OCI-M2 (cell line): ENCODE data around the gene PHETA2.
"Not testable (repeated sequence)": the region's sequence is repeated elsewhere in the genome, so short reads cannot be mapped to it uniquely, and the experiment has no call there.

ENCODE experiments used
- DNase-seq: peaks from one replicate; lab custom pipeline; 2025; ENCODE audit not compliant: unreplicated experiment; lab: John Stamatoyannopoulos, UW

PHETA2 gene

GRCh38 chr22:42101199-42101598 lies 27.2 kb downstream of the PHETA2 start:
- DNase-seq: no peak

GRCh38 chr22:42104332-42104860 lies 30.3 kb downstream of the PHETA2 start:
- not testable (repeated sequence) for DNase-seq

- no peak for DNase-seq
Measured at GRCh38 chr22:42108848-42109247, 34.8 kb downstream of the PHETA2 start.

- DNase-seq: no peak
Measured at GRCh38 chr22:42111798-42112197, 37.8 kb downstream of the PHETA2 start.

GRCh38 chr22:42112793-42113192 lies 38.7 kb downstream of the PHETA2 start:
- not testable (repeated sequence) for DNase-seq

GRCh38 chr22:42114721-42115120 lies 40.7 kb downstream of the PHETA2 start:
- no peak for DNase-seq

GRCh38 chr22:42115420-42115830 lies 41.4 kb downstream of the PHETA2 start:
- not testable (repeated sequence) for DNase-seq

- no peak for DNase-seq
Measured at GRCh38 chr22:42116848-42117424, 42.9 kb downstream of the PHETA2 start.

GRCh38 chr22:42120231-42121021 lies 46.4 kb downstream of the PHETA2 start:
- DNase-seq: not testable (repeated sequence)

GRCh38 chr22:42123529-42123928 lies 49.5 kb downstream of the PHETA2 start:
- DNase-seq: not testable (repeated sequence)

GRCh38 chr22:42127606-42128005 lies 53.6 kb downstream of the PHETA2 start:
- no peak for DNase-seq

- not testable (repeated sequence) for DNase-seq
Measured at GRCh38 chr22:42128007-42128406, 54.0 kb downstream of the PHETA2 start.
